ENCODE results near the gene PIK3CG.

DNA sequence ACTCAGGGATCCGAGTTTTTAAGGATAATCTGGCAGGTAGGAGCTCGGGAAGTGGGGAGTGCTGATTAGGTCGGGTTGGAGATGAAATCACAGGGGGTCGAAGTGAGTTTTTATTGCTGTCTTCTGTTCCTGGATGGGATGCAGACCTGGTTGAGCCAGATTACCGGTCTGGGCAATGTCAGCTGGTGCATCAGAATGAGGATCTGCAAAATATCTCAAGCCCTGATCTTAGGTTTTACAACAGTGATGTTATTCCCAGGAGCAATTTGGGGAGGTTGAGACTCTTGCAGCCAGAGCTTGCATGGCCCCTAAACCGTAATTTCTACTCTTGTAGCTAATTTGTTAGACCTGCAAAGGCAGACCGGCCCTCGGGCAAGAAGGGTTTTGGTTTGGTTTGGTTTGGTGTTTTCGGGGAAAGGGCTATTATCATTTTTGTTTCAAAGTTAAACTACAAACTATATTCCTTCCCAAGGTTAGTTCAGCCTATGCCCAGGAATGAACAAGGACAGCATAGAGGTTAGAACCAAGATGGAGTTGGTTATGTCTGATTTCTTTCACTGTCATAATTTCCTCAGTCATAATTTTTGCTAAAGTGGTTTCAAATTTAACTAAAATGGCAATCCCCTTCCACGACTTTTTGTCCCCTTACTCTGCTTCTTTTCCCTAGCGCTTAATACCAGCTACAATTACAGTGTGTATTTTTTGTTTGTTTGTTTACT is 20.6 kb upstream of the PIK3CG start:
- TF ChIP-seq, protein P1, sequence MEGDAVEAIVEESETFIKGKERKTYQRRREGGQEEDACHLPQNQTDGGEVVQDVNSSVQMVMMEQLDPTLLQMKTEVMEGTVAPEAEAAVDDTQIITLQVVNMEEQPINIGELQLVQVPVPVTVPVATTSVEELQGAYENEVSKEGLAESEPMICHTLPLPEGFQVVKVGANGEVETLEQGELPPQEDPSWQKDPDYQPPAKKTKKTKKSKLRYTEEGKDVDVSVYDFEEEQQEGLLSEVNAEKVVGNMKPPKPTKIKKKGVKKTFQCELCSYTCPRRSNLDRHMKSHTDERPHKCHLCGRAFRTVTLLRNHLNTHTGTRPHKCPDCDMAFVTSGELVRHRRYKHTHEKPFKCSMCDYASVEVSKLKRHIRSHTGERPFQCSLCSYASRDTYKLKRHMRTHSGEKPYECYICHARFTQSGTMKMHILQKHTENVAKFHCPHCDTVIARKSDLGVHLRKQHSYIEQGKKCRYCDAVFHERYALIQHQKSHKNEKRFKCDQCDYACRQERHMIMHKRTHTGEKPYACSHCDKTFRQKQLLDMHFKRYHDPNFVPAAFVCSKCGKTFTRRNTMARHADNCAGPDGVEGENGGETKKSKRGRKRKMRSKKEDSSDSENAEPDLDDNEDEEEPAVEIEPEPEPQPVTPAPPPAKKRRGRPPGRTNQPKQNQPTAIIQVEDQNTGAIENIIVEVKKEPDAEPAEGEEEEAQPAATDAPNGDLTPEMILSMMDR (IDR thresholded peaks at IDR 0.05) = no peak
- TF ChIP-seq POLR2A (IDR thresholded peaks at IDR 0.05) = no peak
